G401 (cell line): Measurements from ENCODE around the gene DPP7. TPM values are rescaled to one million over a fixed set of nuclear protein-coding genes. Genes with fewer than 3 reads are reported as not detected.
"Not testable (repeated sequence)": the region's sequence is repeated elsewhere in the genome, so short reads cannot be mapped to it uniquely, and the experiment has no call there.

ENCODE experiments used
- DNase-seq: peaks from one replicate; pipeline ENCODE4 v3.0.0-alpha.2; 2015; ENCODE audit warnings: low spot score
- in situ Hi-C: cut with HindIII; loops from 2 replicates; pipeline ENCODE4 v1.10.0; 2016; ENCODE audit warnings: low sequenced_read_pairs, mixed read lengths
- total RNA-seq: library from RNA; depleted of rRNA; stranded (reverse); fragments of >200 nt; shearing (Covaris generic); gene quantifications from 2 replicates; pipeline ENCODE4 v1.2.3, GENCODE V29; 2014

The DPP7 gene
- total RNA-seq, 1 experiment from 2014 or later: 1.2 TPM

DNA sequence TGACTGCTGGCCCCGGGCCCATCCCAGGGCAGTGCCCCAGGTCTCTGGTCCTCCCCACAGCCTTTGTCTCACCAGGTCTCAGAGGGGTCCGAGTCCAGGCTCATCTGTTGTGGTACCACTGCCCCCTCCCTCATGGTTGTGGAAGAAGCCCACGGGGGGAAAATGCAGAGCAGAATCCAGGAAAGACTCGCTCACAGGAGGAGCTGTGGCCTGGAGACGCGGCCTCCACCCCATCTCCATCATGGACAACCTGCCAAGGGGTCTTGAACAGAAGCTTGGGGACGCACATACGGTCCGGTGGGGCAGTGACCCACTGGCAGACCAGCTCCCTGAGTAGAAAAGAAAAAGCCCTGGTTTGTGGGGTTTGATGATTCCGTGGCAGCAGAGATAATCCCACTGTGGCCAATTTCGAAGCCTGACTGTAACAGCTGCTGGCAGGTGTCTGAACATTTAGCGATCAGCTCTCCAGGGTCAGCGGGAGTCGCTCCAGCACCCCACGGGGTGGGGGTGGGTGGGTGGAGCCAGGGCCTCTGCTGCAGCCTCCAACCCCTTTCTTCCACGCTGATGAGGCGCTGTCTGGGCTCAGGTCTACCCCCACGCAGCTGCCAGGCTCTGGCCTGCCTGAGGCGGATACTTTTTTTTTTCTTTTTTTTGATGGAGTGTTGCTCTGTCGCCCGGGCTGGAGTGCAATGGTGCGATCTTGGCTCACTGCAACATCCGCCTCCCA is 22.5 kb upstream of the DPP7 start:
- in situ Hi-C loops: no loop called here
- no peak for DNase-seq

DNA sequence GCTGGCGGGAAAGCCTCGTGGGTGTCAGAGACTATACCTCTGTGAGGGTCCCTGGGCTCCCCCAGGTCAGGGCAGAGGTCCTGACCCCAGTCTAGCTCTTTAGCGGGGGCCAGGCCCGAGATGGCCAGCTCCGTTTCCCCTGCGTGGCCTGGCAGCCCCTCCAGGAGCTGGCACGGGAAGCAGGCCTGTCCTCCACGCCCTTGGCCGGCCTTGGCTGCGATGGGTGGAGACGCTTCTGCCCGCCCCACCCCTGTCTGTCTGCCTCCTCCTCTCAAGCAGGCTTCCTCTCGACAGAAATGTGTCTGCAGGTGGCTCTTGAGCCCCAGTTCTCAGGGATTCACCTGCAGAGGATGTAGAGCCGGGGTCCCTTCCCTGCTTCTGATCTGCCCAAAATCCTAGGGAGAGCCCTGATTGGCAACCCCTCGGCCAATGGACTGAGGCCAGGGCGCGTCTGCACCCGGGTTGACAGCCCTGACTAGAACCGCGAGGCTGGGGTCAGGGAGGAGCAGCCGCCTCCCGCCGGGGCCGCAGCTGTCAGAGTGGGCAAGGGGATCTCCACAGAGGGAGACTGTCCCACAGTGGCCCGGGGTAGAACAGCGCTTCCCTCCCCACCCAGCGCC is 21.8 kb upstream of the DPP7 start:
- in situ Hi-C loops: no loop called here
- peak; percentile 63 for DNase-seq

DNA sequence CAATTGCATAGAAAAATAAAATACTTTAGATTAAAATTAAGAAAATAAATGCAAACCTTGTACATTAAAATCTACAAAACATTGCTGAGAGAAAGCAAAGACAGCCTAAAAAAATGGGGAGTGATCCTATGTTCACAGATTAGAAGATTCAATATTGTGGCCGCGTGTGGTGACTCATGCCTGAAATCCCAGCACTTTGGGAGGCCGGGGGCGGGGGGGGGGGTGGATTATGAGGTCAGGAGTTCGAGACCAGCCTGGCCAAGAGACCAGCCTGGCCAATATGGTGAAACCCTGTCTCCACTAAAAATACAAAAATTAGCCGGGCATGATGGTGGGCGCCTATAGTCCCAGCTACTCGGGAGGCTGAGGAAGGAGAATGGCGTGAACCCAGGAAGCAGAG is 20.6 kb upstream of the DPP7 start:
- in situ Hi-C loops, DNase-seq: not testable (repeated sequence)

DNA sequence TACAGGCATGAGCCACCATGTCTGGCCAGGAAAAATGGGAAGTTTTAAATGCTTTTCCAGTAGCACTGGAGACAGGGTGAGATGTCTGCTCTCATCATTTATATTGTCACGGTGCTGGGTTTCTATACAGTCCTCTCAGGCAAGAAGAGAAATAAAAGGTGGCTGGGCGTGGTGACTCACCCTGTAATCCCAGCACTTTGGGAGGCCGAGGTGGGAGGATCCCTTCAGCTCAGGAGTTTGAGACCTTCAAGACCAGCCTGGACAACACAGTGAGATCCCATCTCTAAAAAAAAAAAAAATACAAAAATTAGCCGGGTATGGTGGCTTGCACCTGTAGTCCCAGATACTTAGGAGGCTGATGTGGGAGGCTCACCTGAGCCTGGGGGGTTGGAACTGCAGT is 19.7 kb upstream of the DPP7 start:
- in situ Hi-C loops: no loop called here
- no peak for DNase-seq

DNA sequence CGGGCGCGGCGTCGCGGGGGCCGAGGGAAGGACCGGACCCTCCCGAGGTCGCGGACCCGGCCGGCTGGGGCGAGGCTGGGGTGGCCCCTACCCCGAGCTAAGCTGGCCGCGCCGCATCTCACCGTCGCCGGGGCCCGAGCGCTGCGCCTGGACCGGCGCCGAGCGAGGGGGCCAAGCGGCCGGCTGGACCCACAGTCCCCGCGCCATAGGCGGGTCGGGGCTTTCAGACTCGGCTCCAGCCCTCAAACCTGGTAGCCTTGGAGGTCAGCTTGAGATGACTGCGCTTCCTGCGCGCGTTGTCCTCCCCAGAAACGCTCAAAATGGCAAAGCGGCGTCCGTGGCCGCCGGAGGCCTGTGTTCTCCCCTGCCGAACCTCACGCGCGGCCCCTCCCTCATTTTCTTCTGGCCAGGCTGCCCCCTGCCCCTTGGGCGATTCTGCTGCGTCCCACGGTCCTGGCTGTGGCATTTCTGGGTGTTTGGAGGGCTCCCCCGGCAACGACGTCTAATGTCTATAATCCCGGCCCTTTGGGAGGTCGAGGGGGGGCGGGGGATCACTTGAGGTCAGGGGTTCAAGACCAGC is 15.7 kb upstream of the DPP7 start:
- in situ Hi-C loops: no loop called here
- no peak for DNase-seq

DNA sequence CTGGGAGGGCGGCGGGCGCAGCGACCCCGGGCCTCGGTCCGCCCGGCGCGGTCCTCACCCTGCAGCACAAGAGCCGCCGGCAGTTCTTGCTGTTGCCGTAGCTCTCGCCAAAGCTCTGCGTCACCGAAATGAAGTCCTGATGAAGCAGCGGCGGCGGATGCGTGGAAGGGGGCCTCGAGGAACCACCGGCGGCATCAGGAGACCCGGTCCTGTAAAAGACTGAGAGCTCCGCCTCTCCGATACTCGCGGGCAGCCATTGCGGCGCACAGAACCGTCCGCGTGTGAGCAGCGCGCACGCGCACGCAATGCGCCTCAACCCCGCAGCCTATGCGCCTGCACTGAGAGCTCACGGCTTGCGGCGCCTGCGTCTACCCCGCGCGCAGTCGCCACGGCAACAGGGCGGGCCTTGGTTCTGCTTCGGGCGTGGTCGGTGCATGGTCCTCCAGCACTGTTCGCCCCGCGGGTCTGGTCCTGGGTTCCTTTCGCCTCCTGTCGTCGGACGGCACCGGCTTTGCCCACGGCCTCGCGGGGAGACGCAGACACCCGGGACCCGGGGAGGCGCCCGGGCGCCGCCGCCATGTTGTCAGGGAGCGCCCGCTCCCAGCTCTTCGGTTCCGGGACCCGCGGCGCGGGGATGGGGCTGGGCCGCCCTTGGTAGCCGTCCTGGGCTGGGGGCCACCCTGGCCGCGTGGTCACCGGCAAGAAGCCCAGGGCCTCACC is 15.1 kb upstream of the DPP7 start:
- in situ Hi-C loops: no loop called here

DNA sequence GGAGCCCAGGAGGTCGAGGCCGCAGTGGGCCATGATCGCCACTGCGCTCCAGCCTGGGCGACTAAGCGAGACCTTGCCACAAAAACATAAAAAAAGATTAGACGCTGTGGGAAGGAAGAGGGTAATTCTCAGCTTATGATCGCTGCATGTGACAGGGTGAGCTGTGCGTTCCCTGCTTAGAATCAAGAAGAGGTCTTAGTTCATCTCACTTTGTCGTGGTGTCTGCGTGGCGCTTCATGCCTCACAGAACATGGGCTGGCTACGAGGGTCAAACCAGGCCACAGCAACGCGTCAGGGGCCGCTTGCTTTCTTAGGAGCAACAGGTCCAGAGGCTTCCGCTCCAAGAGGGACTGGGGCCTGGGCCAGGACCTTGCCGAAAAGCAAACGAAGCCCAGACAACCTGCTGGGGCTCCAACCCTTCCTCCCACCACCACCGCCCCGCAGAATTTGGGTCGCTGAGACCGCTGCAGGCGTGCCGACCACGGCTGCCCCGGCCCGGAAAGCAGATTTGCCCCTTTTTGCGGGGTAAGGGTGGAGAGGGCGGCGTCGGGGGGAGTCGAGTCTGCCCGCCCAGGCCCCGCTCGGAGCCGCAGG is 14.4 kb upstream of the DPP7 start:
- DNase-seq: no peak
- in situ Hi-C loops: no loop called here

More for the DNA sequence above, 15.1 kb upstream of the DPP7 start:
- peak; percentile 92 for DNase-seq

DNA sequence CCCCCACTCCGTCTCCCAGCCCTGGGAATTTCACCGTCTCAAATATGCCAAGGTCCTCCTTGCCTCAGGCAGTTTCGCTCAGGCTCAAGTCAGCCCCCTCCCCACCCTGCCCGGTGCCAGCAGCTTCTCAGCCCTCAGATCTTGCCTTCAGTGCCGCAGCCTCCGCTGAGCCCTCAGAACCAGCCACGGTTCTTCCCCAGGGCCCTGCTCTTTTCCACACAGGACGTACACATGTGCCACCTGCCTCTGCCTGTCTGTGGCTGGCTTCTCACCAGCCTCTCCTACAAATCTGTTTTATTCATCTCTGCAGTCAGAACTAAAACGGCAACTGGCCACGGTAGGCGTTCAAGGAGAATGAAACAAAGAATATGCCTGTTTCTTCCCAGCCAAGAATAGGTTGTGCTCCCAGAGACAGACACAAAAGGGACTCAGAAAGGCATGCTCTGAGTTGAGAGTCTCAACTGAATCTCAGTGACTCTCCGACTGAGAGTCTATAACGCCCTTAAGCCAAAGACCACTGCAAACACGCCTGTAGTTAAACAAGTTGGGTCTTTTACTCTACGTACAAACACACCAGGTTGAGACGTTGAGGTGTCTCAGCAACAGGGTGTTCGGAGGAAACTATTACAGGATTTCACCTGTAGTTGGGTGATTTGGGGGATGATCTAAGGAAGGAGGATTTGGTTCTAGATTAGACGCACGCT is 13.8 kb upstream of the DPP7 start:
- in situ Hi-C loops: no loop called here
- DNase-seq: no peak

DNA sequence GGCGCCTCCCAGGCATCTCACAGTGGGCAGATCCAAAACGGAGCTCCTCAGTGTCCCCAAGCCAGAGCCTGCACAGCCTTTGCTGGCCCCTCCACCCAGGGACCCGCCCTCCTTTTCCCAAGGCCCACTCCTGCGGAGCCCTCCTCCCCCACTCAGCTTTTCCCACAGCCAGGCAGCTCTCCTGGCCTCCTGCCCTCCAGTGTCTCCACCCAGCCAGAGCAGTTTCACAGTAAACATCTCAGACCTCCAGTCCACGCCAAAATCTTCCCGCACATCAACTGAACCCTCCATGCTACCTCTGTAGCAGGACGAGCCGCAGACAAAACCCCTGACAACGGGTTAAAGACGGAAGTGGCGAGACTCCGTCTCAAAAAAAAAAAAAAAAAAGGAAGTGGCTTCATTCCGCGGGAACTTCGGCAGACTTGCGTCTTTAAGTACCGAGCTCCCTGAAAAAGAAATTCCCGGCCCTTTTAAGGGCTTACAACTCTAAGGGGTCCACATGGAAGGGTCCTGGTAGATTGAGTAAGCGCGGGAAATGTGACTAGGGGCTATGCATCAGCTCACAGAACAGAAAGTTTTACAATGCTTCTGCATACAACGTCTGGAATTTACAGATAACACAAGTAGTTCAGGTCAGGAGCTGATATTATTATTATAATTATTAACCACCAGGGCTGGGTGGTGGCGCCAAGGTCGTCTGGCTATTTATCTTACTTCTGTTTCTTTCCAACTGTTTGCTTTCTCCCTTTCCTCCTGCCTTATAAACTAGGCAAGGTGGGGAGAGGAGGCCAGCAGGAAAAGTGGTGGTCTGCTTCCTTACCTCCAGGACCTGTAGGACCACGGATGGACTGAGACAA is 13.0 kb upstream of the DPP7 start:
- in situ Hi-C loops: no loop called here
- no peak for DNase-seq

DNA sequence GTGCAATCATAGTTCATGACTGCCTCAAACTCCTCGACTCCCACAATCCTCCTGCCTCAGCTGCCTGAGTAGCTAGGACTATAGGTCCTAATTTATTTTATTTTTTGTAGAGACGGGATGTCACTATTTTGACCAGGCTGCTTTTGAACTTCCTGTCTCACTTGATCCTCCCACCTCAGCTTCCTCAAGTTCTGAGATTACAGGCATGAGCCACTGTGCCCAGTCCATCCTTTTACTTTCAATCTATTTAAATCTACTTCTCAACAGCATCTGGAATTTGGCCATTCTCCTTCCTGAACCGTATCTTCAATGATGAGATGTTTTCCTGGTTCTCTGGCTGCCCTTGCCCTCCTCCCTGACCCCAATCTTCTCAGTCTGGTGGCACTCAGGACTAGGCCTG is 12.3 kb upstream of the DPP7 start:
- no peak for DNase-seq
- in situ Hi-C loops: no loop called here

DNA sequence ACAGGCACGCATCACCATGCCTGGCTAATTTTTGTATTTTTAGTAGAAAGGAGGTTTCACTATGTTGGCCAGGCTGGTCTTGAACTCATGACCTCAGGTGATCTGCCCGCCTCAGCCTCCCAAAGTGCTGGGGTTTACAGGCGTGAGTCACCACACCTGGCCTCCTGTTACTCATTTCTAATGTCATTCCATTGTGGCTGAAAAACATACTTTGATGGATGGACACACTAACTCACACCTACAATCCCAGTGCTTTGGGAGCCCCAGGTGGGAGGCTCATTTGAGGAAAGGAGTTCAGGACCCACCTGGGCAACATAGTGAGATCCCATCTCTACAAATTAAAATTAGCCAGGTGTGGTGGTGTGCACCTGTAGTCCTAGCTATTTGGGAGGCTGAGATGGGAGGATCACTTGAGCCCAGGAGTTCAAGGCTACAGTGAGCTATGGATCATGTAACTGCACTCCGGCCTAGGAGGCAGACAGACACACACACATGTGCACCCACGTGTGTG is 9.5 kb upstream of the DPP7 start:
- DNase-seq, in situ Hi-C loops: not testable (repeated sequence)

DNA sequence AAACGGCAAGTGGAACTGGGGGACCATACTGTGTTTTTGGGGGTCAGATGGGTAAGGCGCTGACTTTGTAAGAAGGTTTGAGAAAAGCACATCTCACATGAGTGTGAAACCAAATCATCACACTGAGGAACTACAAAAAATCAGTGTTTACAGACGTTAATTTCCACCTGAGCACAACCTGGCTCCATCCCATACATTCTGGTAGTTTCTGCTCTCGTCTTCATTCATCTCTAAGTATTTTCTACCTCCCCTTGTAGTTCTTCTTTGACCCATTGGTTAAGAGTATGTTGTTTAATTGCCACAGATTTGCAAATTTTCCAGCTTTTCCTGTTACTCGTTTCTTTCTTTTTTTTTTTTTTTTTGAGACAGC is 8.9 kb upstream of the DPP7 start:
- in situ Hi-C loops: no loop called here
- DNase-seq: no peak

DNA sequence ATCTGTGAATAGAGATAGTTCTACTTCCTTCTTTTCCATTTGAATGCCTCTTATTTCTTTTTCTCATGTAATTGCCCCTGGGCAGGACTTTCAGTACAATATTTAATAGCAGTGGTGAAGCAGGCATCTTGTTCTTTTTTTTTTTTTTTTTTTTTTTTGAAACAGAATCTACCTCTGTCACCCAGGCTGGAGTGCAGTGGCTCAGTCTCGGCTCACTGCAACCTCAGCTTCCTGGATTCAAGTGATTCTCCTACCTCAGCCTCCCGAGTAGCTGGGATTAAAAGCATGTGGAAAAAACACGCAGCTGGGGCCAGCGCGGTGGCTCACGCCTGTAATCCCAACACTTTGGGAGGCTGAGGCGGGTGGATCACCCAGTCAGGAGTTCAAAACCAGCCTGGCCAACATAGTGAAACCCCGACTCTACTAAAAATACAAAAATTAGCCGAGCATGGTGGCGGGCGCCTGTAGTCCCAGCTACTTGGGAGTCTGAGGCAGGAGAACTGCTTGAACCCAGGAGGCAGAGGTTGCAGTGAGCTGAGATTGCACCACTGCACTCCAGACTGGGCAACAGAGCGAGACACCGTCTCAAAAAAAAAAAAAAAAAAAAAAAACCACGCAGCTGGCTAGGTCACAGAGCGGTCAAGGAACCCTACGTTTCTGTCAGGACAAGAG is 8.4 kb upstream of the DPP7 start:
- in situ Hi-C loops, DNase-seq: not testable (repeated sequence)

DNA sequence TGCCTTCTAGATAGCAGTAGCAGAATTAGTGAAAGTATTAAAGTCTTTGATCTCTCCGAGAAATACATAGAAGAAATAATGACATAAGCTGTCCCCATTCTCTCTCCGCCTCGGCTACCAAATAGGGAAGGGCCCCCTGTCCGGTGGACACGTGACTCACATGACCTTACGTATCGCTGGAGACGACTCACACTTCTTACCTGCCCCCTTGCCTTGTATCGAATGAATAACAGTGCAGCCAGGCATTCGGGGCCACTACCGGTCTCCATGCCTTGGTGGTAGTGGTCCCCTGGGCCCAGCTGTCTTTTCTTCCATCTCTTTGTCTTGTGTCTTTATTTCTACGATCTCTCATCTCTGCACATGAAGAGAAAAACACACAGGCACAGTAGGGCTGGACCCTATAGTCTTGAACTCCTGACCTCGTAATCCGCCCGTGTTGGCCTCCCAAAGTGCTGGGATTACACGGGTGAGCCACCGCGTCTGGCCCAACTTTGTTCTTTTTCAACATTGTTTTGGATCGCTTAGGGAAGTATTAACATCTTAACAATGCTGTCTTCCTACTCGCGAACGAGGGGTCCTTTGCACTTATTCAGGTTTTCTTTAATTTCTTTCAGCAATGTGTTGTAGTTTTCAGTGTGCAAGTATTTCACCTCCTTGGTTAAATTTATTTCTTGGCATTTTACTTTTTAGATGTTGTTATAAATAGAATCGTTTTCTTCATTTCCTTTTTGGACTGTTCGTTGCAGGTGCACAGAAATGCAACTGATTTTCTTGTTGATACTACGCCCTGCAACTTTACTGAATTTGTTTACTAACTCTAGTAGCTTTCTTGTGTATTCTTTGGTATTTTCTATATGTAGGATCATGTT is 7.6 kb upstream of the DPP7 start:
- DNase-seq, in situ Hi-C loops: not testable (repeated sequence)

DNA sequence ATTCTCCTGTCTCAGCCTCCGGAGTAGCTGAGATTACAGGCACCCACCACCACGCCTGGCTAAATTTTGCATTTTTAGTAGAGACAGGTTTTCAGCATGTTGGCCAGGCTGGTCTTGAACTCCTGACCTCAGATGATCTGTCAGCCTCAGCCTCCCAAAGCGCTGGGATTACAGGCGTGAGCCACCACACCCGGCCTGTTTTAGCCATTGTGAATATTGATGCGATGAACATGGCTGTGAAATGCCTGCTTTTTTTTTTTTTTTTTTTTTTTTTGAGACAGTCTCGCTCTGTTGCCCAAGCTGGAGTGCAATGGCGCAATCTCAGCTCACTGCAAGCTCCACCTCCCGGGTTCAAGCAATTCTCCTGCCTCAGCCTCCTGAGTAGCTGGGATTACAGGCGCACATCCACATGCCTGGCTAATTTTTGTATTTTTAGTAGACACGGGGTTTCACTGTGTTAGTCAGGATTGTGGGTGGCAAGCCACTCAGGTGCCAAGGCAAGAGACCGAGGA is 3.6 kb upstream of the DPP7 start:
- DNase-seq, in situ Hi-C loops: not testable (repeated sequence)

DNA sequence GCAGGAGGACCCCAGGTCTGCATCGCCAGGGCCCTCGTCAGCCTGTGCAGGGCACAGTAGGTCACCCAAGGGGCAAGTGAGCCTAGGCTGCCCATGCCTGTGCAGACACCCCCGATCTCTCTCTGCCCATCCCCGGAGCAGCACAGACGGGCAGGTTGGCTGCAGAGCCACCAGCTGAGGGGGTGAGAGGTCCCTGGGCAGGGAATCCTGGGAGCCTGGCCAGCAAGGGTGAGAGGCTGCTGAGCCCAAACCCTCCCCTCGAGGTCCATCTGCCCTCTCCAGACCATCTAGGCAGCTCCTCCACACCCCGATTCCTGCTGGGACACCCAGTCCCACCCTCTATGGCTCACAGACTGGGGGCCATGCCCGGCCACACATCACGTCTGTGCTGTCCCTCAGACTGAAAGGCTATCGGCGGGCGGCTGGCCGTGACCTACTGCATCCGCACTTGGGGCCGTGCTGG is 2.8 kb upstream of the DPP7 start:
- DNase-seq: no peak
- in situ Hi-C loops: no loop called here
